Nephron (organoid): ENCODE results near the gene AUH.
A peak's percentile ranks its signal among the peaks of the same experiment; 100 is the strongest.

Source experiments
- H3K27ac Mint-ChIP-seq, 3 experiments: 2 replicates each; pipeline ENCODE4 v1.8.0; 2020; ENCODE audit warnings: mixed read lengths in 3 of 3, mild to moderate bottlenecking in 2 of 3, moderate library complexity in 1 of 3
- H3K27me3 Mint-ChIP-seq: 2 replicates; pipeline ENCODE4 v1.8.0; 2021; ENCODE audit warnings: low read depth, mild to moderate bottlenecking, moderate library complexity, mixed read lengths
- H3K36me3 Mint-ChIP-seq: 2 replicates; pipeline ENCODE4 v1.8.0; 2020; ENCODE audit warnings: low read depth, mixed read lengths
- H3K4me1 Mint-ChIP-seq: 2 replicates; pipeline ENCODE4 v1.8.0; 2020; ENCODE audit warnings: mixed read lengths
- H3K4me3 Mint-ChIP-seq, 3 experiments: 2 replicates each; pipeline ENCODE4 v1.8.0; 2020; ENCODE audit warnings: mild to moderate bottlenecking in 3 of 3, mixed read lengths in 3 of 3, moderate library complexity in 2 of 3
- H3K9me3 Mint-ChIP-seq: 2 replicates; pipeline ENCODE4 v1.8.0; 2020; ENCODE audit warnings: mixed read lengths
- TF ChIP-seq, protein P1 (sequence below), 3 experiments: fragments of 200-600 bp; sonication (generic); IDR thresholded peaks; one replicate each; pipeline ENCODE4 v1.5.0; 2021; ENCODE audit warnings: antibody characterized with exemption in 3 of 3; ENCODE audit not compliant: unreplicated experiment in 3 of 3

Gene AUH

DNA sequence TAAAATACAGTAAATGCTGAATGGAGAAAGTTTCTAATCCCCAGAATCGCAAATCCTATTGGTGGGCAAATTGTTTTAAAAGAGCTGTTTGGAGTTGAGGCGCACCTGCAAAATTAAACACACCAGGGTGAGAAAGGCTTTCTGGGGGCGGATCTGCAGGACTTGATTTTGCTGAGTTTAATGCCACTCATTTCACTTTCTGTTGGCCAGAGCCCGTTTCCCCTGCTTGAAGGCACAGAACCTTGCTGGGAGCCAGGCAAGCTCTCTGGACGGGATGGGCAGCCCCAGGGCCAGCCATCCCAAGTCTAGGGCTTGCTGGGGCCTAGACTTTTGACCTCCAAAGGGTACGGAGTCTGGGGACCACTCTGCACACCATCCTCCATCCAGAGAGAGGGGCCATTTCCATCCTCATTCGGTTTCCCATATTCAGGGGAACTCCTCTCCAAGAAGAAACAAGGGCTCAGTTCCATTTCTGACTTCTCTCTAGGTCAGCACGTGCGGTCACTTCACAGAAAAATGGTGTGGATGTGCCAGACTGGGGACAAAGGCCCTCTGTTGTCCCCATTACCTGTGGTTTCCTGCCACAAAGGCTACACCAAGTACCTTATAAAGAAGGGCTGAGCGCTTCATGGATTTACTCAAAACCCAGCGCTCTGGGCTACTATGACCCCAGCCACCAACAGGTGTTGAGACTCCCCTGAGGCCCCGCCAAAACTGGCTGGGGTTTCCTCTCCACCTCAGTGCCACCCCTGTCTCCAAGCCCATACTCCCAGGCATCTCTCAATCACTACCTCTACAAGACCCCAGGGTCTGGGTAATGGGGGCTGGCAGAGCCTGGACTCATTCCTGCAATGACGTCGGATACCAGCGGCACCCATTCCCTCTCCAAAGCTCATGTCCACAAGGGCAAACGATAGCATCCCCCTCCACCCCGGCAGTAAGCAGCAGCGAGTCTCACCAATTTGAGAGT, 170.0 kb downstream of the AUH start:
- Mint-ChIP-seq H3K27ac (peak overlapping the region; percentile 97 to 98 (median 98)), H3K27me3 (peaks cover 20% of the 10 kb centered on the region), H3K4me1 (peaks cover 66% of the 10 kb centered on the region), H3K4me3 (peak overlapping the region; percentile 68 to 81 (median 80)), H3K9me3 (no peaks in the 10 kb centered on the region), H3K36me3 (peaks cover 3% of the 10 kb centered on the region)
- TF ChIP-seq, protein P1, sequence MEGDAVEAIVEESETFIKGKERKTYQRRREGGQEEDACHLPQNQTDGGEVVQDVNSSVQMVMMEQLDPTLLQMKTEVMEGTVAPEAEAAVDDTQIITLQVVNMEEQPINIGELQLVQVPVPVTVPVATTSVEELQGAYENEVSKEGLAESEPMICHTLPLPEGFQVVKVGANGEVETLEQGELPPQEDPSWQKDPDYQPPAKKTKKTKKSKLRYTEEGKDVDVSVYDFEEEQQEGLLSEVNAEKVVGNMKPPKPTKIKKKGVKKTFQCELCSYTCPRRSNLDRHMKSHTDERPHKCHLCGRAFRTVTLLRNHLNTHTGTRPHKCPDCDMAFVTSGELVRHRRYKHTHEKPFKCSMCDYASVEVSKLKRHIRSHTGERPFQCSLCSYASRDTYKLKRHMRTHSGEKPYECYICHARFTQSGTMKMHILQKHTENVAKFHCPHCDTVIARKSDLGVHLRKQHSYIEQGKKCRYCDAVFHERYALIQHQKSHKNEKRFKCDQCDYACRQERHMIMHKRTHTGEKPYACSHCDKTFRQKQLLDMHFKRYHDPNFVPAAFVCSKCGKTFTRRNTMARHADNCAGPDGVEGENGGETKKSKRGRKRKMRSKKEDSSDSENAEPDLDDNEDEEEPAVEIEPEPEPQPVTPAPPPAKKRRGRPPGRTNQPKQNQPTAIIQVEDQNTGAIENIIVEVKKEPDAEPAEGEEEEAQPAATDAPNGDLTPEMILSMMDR (IDR thresholded peaks at IDR 0.05; ENCODE audit: unreplicated experiment in 3 of 3): no peak

DNA sequence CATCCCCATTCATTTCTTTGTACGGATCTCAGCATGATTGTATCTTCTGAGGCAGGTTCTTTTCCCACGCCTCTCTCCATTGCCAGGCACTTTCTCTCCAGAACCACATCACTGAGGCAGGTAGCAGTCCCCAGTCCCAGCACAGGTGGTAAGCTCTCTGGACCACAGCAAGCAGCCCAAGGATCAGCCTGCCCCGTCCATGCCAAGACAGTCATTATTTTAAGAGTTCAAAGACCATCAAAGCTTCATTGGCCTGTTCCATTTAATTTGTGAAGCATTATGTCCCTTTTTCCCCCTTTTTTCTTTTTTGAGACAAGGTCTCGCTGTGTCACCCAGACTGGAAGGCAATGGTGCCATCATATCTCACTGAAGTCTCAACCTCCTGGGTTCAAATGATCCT, 171.7 kb downstream of the AUH start:
- no peaks in the 10 kb centered on the region for H3K9me3 Mint-ChIP-seq
- TF ChIP-seq, protein P1 (IDR thresholded peaks at IDR 0.05; ENCODE audit: unreplicated experiment in 3 of 3): no peak
- H3K36me3 Mint-ChIP-seq: peaks cover 3% of the 10 kb centered on the region
- peaks cover 59% of the 10 kb centered on the region for H3K4me1 Mint-ChIP-seq
- H3K4me3 Mint-ChIP-seq: no peak overlapping the region
- H3K27ac Mint-ChIP-seq: peak overlapping the region; percentile 9 to 98 (median 53)
- H3K27me3 Mint-ChIP-seq: peaks cover 17% of the 10 kb centered on the region

DNA sequence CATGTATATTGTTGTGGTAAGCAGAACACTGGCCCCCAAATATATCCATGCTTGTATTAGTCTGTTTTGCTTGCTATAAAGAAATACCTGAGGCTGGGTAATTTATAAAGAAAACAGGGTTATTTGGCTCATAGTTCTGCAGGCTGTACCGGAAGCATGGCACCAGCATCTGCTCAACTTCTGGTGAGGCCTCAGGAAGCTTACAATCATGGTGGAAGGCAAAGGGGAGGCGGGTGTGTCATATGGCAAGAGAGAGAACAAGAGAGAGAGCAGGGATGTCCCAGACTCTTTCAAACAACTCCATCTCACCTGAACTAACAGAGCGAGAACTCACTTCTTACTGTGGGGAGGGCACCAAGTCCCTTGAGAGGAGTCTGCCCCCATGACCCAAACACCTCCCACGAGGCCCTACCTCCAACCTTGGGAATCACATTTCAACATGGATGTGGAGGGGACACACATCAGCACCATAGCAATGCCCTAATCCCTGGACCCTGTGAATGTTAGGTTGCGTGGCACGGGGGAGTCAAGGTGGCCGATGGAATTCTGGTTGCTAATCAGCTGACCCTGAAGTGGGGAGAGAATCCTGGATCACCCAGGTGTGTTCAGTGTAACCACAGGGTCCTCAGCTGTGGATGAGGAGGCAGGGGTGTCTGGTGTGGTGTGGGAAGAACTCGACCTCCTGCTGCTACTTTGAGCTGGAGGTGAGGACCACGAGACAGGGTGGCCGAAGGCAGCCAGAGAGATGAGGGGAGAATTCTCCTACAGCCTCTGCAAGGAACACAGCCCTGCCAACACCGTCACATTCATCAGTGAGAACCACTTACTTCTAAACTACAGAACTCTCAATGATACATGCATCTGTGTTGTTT, 172.8 kb downstream of the AUH start:
- Mint-ChIP-seq H3K27me3 (peaks cover 14% of the 10 kb centered on the region), H3K36me3 (peaks cover 3% of the 10 kb centered on the region), H3K9me3 (no peaks in the 10 kb centered on the region), H3K27ac (peak overlapping the region; percentile 35 to 55 (median 36)), H3K4me1 (peaks cover 52% of the 10 kb centered on the region), H3K4me3 (no peak overlapping the region)
- TF ChIP-seq, protein P1 (IDR thresholded peaks at IDR 0.05; ENCODE audit: unreplicated experiment in 3 of 3): no peak

DNA sequence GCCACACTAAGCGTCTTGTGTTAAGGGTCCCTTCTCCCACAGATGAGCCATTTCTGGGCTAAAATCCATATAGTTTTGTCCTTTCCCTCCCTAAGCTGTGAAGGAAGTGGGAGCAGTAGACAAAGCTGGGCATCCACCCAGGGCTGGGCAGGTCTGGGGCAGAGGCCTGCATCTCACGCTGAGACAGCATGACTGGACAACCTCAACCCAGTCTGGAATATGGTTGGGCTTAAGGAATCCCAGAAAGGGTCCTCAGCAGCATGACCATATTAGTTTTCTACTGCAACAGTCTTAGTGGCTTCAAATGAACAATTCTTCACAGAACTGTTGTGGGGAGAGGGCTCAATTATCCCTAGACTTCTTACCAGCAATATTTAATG, 173.8 kb downstream of the AUH start:
- peak overlapping the region; percentile 28 to 55 (median 36) for H3K27ac Mint-ChIP-seq

GRCh38 chr9:91187311-91187964, 174.3 kb downstream of the AUH start:
- TF ChIP-seq, protein P1 (IDR thresholded peaks at IDR 0.05; ENCODE audit: unreplicated experiment in 3 of 3): no peak
- Mint-ChIP-seq H3K36me3 (peaks cover 3% of the 10 kb centered on the region), H3K9me3 (no peaks in the 10 kb centered on the region)

More for the DNA sequence above, 173.8 kb downstream of the AUH start:
- TF ChIP-seq, protein P1 (IDR thresholded peaks at IDR 0.05; ENCODE audit: unreplicated experiment in 3 of 3): no peak
- Mint-ChIP-seq H3K4me1 (peaks cover 43% of the 10 kb centered on the region), H3K36me3 (peaks cover 3% of the 10 kb centered on the region), H3K4me3 (no peak overlapping the region), H3K27me3 (peaks cover 14% of the 10 kb centered on the region), H3K9me3 (no peaks in the 10 kb centered on the region)

More at GRCh38 chr9:91187311-91187964, 174.3 kb downstream of the AUH start:
- H3K27ac Mint-ChIP-seq: peak overlapping the region; percentile 1 to 55 (median 29)
- H3K4me3 Mint-ChIP-seq: no peak overlapping the region
- peaks cover 43% of the 10 kb centered on the region for H3K4me1 Mint-ChIP-seq
- peaks cover 14% of the 10 kb centered on the region for H3K27me3 Mint-ChIP-seq
